Fibroblast of skin of left quadriceps (primary cell): ENCODE measurements around the gene ZNF808.
A peak's percentile ranks its signal among the peaks of the same experiment; 100 is the strongest.
"Not testable (repeated sequence)": the region's sequence is repeated elsewhere in the genome, so short reads cannot be mapped to it uniquely, and the experiment has no call there.

ENCODE experiments used
- DNase-seq, 2 experiments: peaks; one replicate each; pipeline ENCODE4 v3.0.0-alpha.2; 2013; ENCODE audit warnings: low read depth in 2 of 2

ZNF808 gene

DNA sequence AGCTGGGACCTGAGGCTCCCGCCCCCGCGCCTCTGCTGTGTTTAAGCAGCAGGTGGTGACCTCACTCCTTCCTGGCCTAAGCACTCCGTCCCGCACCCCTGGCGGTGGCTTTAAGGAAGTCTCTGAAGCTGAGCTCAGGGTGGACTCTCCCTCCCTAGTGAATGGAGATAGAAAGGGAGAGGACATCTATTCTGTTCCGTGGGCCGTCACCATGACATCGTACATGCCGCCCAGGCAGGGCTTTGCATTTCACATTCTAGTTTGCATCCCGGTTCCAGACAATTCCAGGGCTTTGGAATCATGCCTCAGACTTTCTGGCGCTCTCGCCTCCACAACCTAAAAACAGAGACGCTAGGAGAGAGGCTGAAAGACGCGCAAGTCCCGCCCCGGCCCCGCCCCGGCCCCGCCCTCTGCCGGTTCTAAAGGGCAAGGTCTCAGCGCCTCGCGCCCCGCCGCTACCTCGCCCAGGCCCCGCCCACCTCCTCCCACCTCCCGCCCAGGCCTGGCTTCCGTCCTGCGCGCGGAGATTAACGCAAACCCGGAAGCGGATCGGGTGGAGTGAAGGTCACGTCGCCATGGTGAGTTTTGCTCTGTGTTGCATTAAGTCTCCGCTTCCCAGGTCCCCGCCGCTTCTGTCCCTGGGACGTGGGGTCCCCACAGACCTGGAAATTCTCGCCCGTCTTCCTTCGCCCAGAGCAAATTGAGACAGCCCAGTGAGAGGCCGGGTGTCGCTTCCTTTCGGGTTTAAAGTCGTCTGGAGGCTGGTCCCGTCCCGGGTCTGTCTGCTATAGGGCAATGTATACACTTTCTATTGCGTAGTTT is at the start of gene ZNF808:
Gene ZNF808 (plus strand): TSS at position 535 of the 822 bp plus-strand sequence. CDS start 15,617 bp downstream, outside the sequence.
- DNase-seq, result peak; percentile 63 to 64

GRCh38 chr19:52484111-52484743 is 43.2 kb upstream of the ZNF808 start:
- not testable (repeated sequence) for DNase-seq

GRCh38 chr19:52485064-52485463 is 42.4 kb upstream of the ZNF808 start:
- DNase-seq, result not testable (repeated sequence)

DNA sequence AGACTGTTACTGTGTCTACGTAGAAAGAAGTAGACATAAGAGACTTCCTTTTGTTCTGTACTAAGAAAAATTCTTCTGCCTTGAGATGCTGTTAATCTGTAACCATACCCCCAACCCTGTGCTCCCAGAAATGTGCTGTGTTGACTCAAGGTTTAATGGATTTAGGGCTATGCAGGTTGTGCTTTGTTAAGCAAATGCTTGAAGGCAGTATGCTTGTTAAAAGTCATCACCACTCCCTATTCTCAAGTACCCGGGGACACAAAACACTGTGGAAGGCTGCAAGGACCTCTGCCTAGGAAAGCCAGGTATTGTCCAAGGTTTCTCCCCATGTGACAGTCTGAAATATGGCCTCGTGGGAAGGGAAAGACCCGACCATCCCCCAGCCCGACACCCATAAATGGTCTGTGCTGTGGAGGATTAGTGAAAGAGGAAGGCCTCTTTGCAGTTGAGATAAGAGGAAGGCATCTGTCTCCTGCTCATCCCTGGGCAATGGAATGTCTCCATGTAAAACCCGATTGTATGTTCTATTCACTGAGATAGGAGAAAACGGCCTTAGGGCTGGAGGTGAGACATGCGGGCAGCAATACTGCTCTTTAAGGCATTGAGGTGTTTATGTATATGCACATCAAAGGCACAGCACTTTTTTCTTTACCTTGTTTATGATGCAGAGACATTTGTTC is 41.8 kb upstream of the ZNF808 start:
- not testable (repeated sequence) for DNase-seq

DNA sequence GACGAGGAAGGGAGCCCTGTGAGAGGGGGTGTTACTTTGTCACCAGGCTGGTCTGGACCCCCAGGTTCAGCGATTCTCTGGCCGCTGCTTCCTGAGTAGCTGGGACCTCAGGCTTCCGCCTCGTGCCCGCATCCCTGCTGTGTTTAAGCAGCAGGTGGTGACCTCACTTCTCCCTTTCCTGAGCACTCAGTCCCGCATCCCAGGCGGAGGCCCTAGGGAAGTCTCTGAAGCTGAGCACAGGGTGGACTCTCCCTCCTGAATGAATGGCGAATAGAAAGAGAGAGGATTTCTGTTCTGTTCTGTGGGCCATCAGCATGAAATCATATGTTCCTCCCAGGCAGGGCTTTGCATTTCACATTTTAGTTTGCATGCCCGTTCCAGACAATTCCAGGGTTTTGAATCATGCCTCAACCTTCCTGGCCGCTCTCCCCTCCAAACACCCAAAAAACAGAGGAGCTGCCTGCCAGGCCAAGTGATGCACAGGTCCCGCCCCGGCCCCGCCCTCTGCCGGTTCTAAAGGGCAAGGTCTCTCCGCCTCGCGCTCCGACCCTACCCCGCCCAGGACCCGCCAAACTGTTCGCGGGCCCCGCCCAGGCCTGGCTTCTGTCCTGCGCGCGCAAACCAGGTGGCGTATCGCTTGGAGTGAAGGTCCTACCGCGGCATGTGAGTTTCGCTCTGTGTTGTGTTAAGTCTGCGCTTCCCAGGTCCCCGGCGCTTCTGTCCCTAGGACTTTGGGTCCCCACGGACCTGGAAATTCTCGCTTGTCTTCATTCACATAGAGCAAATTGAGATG is 35.1 kb upstream of the ZNF808 start:
- no peak for DNase-seq

DNA sequence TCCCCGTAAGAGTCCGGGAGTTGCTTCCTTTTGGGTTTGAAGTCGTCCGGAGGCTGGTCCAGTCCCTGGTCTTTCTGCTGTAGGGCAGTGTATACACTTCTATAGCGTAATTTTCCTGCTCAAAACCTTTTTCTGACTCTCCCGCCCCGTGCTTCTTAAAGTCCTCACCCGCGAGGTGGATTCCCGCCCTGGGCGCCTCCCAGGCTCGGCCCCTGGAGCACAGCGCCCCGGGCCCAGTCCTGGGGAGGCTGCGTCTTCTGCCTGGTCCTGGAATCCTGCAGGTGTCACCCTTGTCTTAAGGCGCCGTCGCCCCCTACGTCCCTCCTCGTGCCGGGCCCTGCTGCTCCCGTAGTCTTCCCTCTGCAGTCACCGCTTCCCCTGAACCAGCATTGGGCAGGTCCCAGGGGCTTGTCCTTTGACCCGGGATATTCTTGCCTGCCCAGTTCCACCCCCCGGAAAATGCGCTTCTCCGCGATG is 34.4 kb upstream of the ZNF808 start:
- DNase-seq, result no peak

DNA sequence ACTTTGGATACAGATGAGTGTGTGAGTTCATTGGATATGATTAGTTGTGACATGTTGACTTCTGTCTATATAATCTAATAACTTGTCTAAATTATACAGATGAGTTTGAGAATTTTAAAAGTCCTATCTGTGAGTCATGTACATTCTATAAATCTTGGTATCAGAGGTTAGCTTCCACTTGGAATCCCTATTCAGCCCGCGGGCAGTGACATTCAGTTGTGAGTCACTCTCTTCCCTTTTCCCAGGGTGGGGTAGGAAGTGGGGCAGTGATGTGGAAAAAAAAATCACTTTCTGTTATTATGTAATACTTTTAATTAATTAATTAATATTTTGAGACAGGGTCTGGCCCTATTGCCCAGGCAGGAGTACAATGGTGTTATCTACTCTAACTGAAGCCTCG is 33.0 kb upstream of the ZNF808 start:
- DNase-seq, result no peak

DNA sequence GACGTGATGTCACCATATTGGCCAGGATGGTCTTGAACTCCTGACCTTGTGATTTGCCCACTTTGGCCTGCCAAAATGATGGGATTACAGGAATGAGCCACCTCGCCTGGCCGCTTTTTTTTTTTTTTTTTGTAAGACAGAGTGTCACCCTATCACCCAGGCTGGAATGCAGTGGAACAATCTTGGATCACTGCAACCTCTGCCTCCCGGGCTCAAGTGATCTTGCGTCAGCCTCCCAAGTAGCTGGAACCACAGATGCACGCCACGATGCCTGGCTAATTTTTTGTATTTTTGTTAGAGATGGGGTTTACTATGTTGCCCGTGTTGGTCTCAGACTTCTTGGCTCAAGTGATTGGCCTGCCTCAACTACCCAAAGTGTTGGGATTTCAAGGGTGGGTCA is 28.9 kb upstream of the ZNF808 start:
- no peak for DNase-seq

GRCh38 chr19:52500474-52500873 is 27.0 kb upstream of the ZNF808 start:
- not testable (repeated sequence) for DNase-seq

GRCh38 chr19:52500991-52501390 is 26.5 kb upstream of the ZNF808 start:
- not testable (repeated sequence) for DNase-seq

DNA sequence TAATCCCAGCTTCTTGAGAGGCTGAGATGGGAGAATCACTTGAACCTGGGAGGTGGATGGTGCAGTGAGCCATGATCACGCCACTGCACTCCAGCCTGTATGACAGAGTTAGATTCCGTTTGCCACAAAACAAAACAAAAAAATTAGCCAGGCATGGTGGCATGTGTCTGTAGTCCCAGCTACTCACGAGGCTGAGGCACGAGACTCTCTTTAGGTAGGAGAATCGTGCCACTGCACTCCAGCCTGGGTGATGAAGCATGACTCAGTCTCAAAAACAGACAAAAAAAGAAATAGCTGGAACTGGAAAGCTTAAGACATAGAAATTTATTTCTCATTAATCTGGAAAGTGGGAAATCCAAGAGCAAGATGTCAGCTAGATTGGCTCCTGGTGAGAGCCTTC is 20.2 kb upstream of the ZNF808 start:
- no peak for DNase-seq

DNA sequence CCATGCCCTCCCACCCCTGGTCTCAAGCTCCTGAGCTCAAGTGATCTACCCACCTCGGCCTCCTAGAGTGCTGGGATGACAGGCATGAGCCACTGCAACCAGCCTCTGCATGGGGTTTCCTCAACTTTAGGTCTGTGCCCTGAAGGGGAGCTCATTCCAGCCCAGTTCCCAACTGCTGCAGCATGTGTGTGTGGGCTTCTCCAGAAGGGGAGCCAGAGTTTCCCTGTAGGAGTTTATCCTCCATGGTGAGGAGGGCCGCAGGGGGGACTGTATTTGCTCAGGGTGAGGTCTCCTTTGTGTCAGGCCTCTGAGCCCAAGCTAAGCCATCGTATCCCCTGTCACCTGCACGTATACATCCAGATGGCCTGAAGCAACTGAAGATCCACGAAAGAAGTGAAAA is 11.3 kb upstream of the ZNF808 start:
- DNase-seq, result no peak

GRCh38 chr19:52518646-52519045 is 8.8 kb upstream of the ZNF808 start:
- no peak for DNase-seq

- DNase-seq, result not testable (repeated sequence)
Observed at GRCh38 chr19:52519175-52519574, 8.3 kb upstream of the ZNF808 start.

GRCh38 chr19:52520013-52520412 is 7.5 kb upstream of the ZNF808 start:
- DNase-seq, result no peak

DNA sequence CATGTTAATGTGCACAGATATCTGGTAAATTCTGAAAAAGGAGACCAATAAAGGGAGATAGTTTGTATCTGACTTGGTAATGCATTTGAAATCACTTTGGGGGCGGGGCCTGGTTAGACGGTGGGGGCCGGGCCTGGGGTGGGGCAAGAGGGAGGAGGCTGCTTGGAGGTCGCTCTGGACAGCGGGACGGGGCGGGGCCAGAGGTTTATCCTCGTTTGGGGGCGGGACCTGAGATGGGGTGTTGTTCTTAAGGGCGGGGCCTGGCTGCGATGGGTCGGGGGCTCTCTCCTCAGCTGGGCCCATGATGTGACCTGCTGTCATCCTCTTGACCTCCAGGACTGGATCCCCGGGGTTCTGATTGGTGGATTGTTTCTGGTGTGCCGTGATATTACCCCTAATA is 4.9 kb upstream of the ZNF808 start:
- no peak for DNase-seq

- no peak for DNase-seq
Observed at GRCh38 chr19:52524086-52524485, 3.4 kb upstream of the ZNF808 start.

DNA sequence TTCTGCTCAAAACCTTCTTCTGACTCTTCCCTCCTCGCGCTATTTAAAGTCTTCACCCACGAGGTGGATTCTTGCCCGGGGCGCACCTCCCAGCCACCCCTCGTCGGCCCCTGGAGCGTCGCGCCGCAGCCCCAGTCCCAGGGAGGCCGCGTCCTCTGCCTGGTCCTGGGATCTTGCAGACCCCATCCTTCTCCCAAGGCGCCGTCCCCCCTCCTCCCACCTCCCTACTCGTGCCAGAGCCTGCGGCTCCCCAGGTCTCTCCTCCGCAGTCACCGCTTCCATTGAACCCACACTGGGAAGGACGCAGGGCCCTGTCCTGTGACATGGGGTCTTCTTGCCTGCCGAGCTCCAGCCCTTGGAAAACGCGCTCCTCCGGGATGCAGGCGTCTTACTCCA is 486 bp downstream of the ZNF808 start:
- DNase-seq, result no peak

GRCh38 chr19:52532480-52532879 is 5.0 kb downstream of the ZNF808 start:
- DNase-seq, result no peak

DNA sequence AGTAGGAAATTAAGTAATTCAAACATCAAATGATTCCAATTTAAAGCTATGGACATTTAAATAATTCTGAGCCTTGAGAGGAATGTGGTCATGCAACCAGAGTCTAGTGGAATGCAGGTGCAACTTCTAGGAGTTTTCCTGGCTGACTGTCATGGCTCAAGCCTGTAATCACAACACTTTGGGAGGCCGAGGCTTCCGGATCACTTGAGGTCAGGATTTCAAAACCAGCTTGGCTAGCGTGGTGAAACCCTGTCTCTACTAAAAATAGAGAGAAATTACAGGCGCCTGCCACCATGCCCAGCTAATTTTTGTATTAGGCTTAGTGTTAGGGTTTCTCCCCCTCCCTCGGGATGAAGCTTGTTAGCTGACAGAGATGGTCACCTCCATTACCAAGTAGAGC is 6.4 kb downstream of the ZNF808 start:
- DNase-seq, result no peak

GRCh38 chr19:52535385-52535770 is 7.9 kb downstream of the ZNF808 start:
- DNase-seq, result not testable (repeated sequence)
